ENCODE measurements around the gene ZNF385B.

ZNF385B gene

DNA sequence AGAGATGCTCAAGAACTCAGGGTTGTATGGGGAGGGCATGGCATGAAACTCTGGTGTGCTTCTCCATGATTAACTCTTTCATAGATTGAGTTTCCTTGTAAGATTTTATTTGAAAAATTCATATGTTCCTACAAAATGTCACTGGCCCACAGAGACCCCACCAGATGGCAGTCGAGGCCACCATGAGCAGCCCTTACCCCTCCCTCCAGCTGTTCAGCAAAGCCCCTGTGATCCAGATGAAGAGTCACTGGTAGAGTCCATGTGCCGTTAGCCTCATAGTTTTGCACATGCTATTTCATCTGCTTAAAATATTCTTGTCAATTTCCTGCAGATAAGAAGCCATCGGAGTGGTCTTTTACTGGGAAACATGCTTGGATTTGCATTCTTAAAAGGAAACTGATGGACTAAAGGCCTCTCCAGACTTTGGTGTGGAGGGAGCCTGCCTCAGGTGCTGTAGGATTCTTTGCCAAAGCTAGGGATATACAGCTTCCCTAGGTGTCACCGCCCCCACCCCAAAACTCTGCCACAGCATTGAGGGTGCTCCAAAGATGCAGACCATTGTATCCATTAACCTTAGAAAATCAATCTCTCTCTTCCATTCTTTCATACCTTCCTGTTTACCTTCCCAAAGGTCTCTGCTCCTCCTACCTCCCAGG is 18.8 kb downstream of the ZNF385B start:
- Histone ChIP-seq H3K27ac (replicated peaks) (no peak overlapping the region), H3K27me3 (ENCODE audit: insufficient read depth, poor library complexity, severe bottlenecking) (no peaks in the 10 kb centered on the region), H3K4me3 (replicated peaks; ENCODE audit: insufficient read depth, low read length) (no peak overlapping the region)
- TF ChIP-seq, protein P1, sequence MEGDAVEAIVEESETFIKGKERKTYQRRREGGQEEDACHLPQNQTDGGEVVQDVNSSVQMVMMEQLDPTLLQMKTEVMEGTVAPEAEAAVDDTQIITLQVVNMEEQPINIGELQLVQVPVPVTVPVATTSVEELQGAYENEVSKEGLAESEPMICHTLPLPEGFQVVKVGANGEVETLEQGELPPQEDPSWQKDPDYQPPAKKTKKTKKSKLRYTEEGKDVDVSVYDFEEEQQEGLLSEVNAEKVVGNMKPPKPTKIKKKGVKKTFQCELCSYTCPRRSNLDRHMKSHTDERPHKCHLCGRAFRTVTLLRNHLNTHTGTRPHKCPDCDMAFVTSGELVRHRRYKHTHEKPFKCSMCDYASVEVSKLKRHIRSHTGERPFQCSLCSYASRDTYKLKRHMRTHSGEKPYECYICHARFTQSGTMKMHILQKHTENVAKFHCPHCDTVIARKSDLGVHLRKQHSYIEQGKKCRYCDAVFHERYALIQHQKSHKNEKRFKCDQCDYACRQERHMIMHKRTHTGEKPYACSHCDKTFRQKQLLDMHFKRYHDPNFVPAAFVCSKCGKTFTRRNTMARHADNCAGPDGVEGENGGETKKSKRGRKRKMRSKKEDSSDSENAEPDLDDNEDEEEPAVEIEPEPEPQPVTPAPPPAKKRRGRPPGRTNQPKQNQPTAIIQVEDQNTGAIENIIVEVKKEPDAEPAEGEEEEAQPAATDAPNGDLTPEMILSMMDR (IDR thresholded peaks at IDR 0.05; ENCODE audit: insufficient read depth, low read length) = no peak
- TF ChIP-seq POLR2AphosphoS5 (IDR thresholded peaks at IDR 0.05; ENCODE audit: low read depth) (no peak), GABPA (IDR thresholded peaks at IDR 0.05; ENCODE audit: low read depth) (no peak), REST (IDR thresholded peaks at IDR 0.05; ENCODE audit: insufficient replicate concordance, low read depth) (no peak), SPI1 (IDR thresholded peaks at IDR 0.05; ENCODE audit: borderline replicate concordance, low read depth) (no peak)
- no peak for DNase-seq (ENCODE audit: low read depth in 1 of 2, low spot score in 1 of 2)

GRCh38 chr2:179840840-179841239 is 20.6 kb downstream of the ZNF385B start:
- no peak overlapping the region for H3K4me3 ChIP-seq (replicated peaks; ENCODE audit: insufficient read depth, low read length)
- no peak overlapping the region for H3K27ac ChIP-seq (replicated peaks)
- DNase-seq (ENCODE audit: low read depth in 1 of 2, low spot score in 1 of 2) = no peak
- H3K27me3 ChIP-seq (ENCODE audit: insufficient read depth, poor library complexity, severe bottlenecking) = no peaks in the 10 kb centered on the region
- TF ChIP-seq REST (IDR thresholded peaks at IDR 0.05; ENCODE audit: insufficient replicate concordance, low read depth) = no peak
- TF ChIP-seq SPI1 (IDR thresholded peaks at IDR 0.05; ENCODE audit: borderline replicate concordance, low read depth) = no peak
- TF ChIP-seq, protein P1 (IDR thresholded peaks at IDR 0.05; ENCODE audit: insufficient read depth, low read length) = no peak
- TF ChIP-seq GABPA (IDR thresholded peaks at IDR 0.05; ENCODE audit: low read depth) = no peak
- TF ChIP-seq POLR2AphosphoS5 (IDR thresholded peaks at IDR 0.05; ENCODE audit: low read depth) = no peak

GRCh38 chr2:179837408-179837807 is 24.0 kb downstream of the ZNF385B start:
- TF ChIP-seq REST (IDR thresholded peaks at IDR 0.05; ENCODE audit: insufficient replicate concordance, low read depth) (no peak), GABPA (IDR thresholded peaks at IDR 0.05; ENCODE audit: low read depth) (no peak), SPI1 (IDR thresholded peaks at IDR 0.05; ENCODE audit: borderline replicate concordance, low read depth) (no peak), POLR2AphosphoS5 (IDR thresholded peaks at IDR 0.05; ENCODE audit: low read depth) (no peak)
- Histone ChIP-seq H3K4me3 (replicated peaks; ENCODE audit: insufficient read depth, low read length) (no peak overlapping the region), H3K27me3 (ENCODE audit: insufficient read depth, poor library complexity, severe bottlenecking) (no peaks in the 10 kb centered on the region), H3K27ac (replicated peaks) (no peak overlapping the region)
- no peak for DNase-seq (ENCODE audit: low read depth in 1 of 2, low spot score in 1 of 2)
